Stimulated activated CD8-positive, alpha-beta memory T cell treated with anti-CD3 and anti-CD28 coated beads, Interleukin-12 subunit alpha, Interleukin-12 subunit beta, amount 100 ng/mL, for 24 hours (primary cell): ENCODE results near the gene OR10A4.
"Not testable (repeated sequence)": the region's sequence is repeated elsewhere in the genome, so short reads cannot be mapped to it uniquely, and the experiment has no call there.

Experiments
- DNase-seq: peaks from one replicate; pipeline ENCODE4 v3.0.0-alpha.2; 2020; ENCODE audit errors: extremely low read depth

Gene OR10A4

DNA sequence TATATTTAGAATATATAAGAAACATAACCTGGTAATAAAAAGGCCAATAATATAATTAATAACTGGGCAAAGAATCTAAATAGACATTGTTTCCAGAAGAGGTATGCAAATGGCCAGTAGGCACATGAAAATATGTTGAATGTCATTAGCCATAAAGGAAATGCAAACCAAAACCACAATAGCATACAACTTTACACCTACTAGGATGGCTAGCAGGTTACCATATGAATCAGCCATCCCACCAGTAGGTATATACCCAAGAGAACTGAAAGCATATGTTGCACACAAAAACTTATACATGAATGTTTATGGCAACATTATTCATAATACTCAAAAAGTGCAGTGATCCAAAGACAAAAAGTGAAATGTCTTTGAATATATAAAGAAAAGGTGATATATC, 18.6 kb downstream of the OR10A4 start:
- DNase-seq = no peak

DNA sequence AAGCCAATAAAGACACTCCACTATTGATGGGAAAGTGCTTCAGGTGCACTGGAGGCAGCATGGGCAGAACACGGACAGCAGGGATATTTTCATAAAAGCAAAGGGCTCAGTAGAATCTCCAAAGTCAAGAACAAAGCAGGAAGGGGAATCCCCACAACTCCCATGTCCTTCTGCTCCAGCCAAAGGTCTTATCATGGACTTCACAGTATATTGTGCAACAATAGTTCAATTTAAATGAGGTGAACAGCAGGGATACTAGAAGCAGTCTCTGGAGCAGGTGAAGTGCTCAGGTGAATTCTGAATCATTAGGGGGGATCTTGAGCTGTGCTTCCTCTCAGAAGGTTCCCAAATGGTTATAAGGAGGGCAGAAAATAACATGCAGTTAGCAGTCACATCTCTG, 22.5 kb downstream of the OR10A4 start:
- no peak for DNase-seq

DNA sequence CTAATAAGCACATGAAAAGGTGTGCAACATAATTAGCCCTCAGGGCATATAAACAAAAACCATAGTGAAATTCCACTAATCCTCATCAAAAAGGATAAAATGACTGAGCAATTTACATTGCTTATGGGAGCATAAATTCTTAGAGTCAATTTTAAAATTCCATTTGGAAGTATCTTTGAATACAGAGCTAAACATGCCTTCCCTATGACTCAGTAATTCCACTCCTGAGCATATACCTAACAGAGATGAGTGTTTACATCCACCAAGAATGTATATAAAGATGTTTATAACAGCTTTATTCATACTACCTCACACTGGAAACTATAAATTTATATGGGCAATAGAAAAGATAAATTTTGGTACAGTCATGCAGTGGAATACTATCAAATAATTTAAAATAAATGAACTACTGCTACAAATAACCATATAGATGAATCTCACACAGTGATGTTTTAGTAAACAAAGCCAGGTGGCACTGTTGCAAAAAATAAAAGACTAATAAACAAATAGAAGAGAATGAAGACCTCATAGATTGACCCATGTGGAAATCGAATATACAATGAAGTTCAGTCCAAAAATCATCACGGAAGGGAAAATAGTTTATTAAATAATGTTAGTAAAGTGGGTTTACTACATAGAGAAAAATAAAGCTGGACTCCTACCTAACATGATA, 24.0 kb downstream of the OR10A4 start:
- DNase-seq = no peak

DNA sequence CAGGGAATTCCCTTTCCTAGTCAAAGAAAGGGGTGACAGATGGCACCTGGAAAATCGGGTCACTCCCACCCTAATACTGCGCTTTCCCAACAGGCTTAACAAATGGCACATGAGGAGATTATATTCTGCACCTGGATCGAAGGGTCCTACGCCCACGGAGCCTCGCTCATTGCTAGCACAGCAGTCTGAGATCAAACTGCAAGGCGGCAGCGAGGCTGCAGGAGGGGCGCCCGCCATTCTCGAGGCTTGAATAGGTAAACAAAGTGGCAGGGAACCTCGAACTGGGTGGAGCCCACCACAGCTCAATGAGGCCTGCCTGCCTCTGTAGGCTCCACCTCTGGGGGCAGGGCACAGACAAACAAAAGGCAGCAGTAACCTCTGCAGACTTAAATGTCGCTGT, 28.4 kb downstream of the OR10A4 start:
- DNase-seq = not testable (repeated sequence)

DNA sequence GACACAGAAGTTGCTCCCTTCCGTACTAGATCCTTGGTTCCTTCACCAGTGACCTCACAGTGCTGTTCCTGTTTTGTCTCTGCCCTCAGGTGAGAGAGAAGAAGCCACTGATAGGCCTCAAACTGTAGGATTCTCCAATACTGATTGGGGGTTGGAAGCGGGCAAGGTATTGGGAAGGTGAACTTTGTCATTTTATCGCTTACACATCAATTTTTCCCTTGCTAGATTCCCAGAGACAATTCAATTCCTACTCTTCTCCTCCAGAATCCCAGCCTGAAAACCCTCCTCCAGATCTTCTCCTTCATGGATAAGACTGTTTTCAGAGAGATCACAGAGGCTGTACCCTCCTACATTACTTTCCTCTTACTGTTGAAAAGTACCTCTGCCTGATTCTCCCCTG, 35.0 kb downstream of the OR10A4 start:
- no peak for DNase-seq

DNA sequence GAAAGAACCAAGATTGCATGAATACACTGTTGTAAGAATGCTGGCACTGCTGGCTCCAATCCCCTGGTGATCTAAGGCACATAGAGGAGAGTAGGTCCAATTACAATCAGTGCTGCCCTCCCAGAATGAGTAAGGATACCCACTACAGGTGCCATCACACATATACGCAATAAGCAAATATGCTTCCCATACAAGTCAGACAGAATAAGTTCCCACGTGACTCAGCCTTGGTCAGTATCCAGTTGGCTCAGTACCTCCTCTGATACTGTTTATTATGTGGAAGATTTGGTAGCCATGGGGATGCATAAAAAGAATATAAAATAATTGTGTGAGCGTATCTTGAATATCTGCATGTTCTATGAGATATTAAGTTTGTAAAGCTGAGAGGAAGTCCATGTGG, 35.5 kb downstream of the OR10A4 start:
- no peak for DNase-seq

DNA sequence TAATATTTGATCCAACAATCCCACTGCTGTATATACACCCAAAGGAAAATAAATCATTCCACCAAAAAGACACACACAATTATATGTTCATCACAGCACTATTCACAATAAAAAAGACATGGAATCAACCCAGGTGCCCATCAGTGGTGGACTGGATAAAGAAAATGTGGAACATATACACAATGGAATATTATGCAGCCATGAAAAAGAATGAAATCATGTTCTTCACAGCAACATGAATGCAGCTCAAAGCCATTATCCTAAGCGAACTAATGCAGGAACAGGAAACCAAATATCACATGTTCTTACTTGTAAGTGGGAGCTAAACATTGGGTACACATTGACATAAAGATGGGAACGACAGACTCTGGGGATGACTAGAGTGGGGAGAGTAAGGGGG, 43.3 kb downstream of the OR10A4 start:
- no peak for DNase-seq

DNA sequence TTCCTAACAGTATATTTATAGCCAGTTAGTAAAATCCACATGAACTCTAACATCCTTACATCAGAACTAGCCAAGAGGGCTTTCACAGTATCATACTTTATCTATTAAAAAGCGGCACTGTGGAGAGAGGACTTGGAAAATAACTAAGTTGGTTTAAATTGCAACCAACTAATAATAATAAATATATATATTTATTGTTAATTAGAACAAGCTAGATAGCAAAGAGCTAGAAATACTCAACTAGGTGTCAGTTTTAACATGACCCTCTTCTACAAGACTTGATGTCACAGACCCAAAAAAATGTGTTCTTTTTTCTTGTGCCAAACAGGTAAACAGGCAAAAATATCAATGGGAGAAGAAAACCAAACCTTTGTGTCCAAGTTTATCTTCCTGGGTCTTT, 44.3 kb downstream of the OR10A4 start, which contains the start of gene OR2D3:
Gene OR2D3 (plus strand): TSS at position 301 of the 400 bp plus-strand sequence. CDS start 0 bp downstream, at position 301.
- DNase-seq = no peak

DNA sequence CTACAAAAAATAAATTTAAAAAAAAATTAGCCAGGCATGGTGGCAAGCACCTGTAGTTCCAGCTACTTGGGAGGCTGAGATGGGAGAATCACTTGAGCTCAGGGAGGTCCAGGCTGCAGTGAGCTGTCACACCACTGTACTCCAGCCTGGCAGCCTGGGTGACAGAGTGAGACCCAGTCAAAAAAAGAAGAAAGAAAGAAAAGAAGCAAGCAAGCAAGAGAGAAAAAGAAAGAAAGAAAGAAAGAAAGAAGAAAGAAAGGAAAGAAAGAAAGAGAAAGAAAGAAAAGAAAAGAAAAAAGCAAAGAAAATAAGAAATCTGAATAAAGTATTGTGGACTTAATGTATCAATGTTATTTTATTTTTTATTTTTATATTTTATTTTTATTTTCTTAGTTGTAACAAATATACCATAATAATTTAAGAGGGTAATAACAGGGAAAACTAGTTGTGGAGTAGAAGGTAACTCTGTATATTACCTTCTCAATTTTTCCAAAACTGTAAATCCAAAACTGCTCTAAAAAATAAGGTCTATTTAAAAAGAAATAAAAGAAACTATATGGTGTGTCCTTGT, 48.7 kb downstream of the OR10A4 start:
- DNase-seq = no peak

DNA sequence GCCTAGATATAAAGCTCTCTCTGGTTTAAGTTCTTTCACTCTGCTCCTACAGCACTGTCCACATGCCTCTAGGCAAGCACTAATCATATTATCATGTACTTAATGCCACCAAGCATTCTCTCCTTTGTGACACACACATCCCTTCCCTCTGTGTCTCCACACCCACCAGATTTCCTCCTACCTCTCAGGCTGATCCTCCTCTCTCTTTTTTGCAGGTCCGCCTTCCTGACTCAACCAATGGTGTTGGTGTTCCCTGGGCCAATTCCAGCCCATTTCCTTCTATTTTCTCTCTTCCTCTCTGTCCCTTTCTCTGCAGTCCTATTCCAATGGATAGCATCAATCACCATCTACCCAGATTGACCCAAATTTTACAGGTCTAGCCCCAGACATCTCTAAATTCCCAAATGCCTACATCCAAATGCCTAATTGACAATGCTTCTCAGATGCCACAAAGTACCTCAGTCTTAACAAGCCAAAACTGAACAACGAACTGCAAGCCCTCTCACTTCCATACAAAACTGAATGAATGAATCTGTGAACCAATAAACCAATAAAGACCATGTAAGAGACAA, 49.3 kb downstream of the OR10A4 start:
- DNase-seq = no peak

DNA sequence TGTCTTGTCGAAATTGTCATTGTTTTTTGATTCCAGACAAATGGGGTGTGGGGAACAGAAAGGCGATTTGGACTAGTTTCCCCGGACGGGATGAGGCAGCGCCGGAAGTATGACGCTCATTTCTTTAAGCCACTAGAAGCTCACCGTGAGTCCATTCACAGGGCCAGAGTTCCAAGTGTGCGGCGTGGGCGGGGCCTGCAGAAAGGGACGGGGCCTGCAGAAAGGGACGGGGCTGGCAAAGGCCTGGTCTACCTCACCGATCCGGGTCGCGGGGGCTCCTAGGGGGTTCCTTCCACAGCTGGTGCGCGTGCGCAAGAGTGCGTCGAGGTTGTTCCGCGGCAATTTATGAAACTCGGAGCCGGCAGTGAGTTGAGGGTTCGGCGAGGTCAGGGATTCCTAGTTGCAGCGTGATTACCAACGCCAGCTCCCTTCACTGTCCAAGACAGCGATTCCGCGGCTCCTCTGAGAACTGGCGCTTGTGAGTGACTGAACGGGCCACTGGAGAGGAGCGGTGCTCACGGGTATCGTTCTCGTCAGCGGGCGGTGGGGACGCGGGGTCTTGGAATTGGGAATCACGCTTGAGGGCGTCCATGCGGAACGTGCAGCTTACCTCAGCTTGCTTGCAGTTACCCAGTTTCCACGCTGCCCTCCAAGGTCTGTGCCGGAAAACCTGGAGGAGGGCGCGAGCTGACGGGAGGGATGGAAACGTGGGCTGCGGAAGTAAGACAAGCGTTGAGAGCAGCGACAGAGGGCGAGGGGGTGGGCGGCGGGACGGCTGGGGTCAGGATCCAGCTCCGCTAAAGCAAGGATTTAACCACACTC, 50.0 kb downstream of the OR10A4 start, which contains the start of gene ZNF215:
Gene ZNF215 (plus strand): TSS at position 219 of the 822 bp plus-strand sequence. CDS start 5,847 bp downstream, outside the sequence.
- DNase-seq = no peak

DNA sequence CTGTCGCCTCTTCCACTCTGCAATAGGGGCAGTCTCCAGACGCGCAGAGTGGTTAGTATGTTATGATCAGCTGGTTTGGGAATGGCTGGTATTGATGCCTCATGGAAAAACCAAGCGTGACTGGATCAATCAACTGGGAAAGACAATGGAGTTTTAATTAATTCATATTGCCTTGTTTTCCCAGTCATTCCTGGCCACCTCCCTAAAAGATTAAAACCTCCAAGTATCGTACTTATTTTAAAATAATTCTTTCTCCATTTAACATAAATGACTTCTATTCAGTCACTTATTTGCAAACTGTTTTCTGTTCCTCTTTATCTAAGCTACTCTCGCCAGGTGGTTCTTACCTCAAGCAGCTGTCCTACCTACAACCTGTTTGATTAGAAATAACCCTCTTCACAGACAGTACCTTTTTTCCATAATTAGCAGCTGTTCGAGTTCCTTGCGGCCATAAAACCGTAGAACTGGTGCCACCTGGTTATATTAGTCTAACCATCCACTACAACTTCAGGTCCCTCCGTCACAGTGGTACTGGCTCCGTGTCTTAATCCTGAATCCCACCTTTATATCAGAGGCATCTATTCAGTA, 50.7 kb downstream of the OR10A4 start:
- no peak for DNase-seq
